Astrocyte (in vitro differentiated cells and primary cell): ENCODE results near the gene PCDHGC3.

Experiments used
- CTCF ChIP-seq: IDR thresholded peaks from 2 replicates; pipeline ENCODE4 v1.5.1; 2011; ENCODE audit warnings: low read depth, mild to moderate bottlenecking, inconsistent platforms, low read length, moderate library complexity; ENCODE audit not compliant: insufficient read depth
- EZH2 ChIP-seq: IDR thresholded peaks from 2 replicates; pipeline ENCODE4 v1.6.1; 2012; ENCODE audit warnings: mild to moderate bottlenecking, low read length, inconsistent platforms; ENCODE audit not compliant: insufficient read depth

GRCh38 chr5:141501761-141502160, 26.0 kb downstream of the PCDHGC3 start:
- TF ChIP-seq CTCF (no peak), EZH2 (no peak)
